NT2/D1 (cell line): ENCODE results near the gene SLC7A14.

Experiments
- YY1 ChIP-seq: IDR thresholded peaks from 2 replicates; pipeline ENCODE4 v1.6.1; 2011; ENCODE audit not compliant: insufficient read length, insufficient read depth
- ZNF274 ChIP-seq: IDR thresholded peaks from 2 replicates; pipeline ENCODE4 v1.6.1; 2011; ENCODE audit warnings: mild to moderate bottlenecking, low read depth, low read length

- TF ChIP-seq ZNF274, result no peak
- no peak for TF ChIP-seq YY1
These were observed 168.8 kb downstream of the SLC7A14 start for GRCh38 chr3:170417090-170417489.
